Calu3 (cell line): ENCODE measurements around the gene IL6. TPM values are rescaled to one million over a fixed set of nuclear protein-coding genes. Genes with fewer than 3 reads are reported as not detected.

Experiments used
- total RNA-seq: library from RNA; stranded (reverse); gene quantifications from 2 replicates; pipeline ENCODE4 v1.2.3, GENCODE V29; 2022

IL6 gene
- total RNA-seq, 1 experiment from 2014 or later: 20.7 TPM

Other genes starting within 250 kb of the IL6 start
- gene STEAP1B, start 227.0 kb upstream of the IL6 start, total RNA-seq: 2.6 and 4.4 TPM in 2 replicates
- 272 and 290 TPM in 2 replicates for gene TOMM7, start 95.6 kb downstream of the IL6 start, total RNA-seq